ENCODE results near the gene ZNF785. TPM values are rescaled to one million over a fixed set of nuclear protein-coding genes. Genes with fewer than 3 reads are reported as not detected.

The ZNF785 gene
- total and polyA plus RNA-seq, 2 experiments from 2014 or later = 4.9 to 7.1 TPM

DNA sequence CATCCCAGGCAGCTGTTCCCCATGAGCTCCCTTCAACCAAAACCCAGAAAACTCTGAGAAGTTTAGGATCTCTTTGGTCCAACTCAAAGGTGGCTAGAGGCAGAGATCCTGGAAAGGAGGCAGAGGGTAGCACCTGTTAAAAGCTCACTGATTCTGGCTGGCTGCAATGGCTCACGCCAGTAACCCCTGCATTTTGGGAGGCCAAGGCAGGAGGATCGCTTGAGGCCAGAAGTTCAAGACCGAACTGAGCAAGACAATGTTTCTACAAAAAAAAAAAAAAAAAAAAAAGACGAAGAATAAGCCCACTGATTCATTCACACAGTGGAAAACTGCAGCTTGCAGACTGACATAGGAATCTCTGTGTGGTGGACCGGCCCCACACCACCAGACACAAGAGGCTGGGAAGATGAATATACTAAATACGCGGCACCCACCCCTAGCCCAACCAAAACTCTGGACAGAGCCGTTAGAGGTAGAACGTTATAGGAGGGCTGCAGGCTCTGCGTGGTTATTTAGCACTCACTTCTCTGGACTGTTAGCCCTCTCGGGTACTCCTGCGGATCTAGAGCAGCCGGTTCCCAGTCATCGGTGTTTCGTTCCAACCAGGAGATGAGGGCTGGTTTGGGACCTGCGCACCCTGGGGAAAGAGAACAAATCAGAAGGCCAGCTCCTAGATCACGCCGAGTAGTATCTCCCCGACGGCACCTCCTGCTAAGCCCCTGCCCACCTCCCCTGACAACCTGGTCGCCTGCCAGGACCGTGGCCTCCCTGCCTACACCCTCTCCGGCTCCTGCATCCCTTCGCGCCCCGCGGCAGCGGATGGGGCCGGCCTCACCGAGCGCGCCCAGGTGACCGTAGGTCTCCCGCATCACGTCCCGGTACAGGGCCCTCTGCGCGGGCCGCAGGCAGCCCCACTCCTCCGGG, 23.8 kb upstream of the ZNF785 start:
- Histone ChIP-seq H3K36me3 (ENCODE audit: insufficient read depth) (0 out of 2 replicates have a peak, but pooled peaks cover 16% of the 10 kb centered on the region), H3F3A (replicated peaks; ENCODE audit: low read depth) (0 out of 2 replicates have a peak, but pooled peaks cover 8% of the 10 kb centered on the region), H3K27ac (ENCODE audit: low read depth) (peak overlapping the region; percentile 84), H3K4me1 (ENCODE audit: insufficient read depth) (0 out of 2 replicates have a peak, but pooled peaks cover 6% of the 10 kb centered on the region), H3K9me2 (ENCODE audit: insufficient read depth) (no peaks in the 10 kb centered on the region), H3K27me3 (ENCODE audit: insufficient read depth) (no peaks in the 10 kb centered on the region), H4K20me1 (replicated peaks; ENCODE audit: insufficient read depth) (peaks cover 7% of the 10 kb centered on the region; the same call in 1 of the 2 replicates), H3K4me2 (peak overlapping the region; percentile 75), H2AFZ (peak overlapping the region; percentile 78), H3K79me2 (replicated peaks; ENCODE audit: insufficient read depth) (0 out of 2 replicates have a peak, but pooled peaks cover 15% of the 10 kb centered on the region), H3K4me3 (peak overlapping the region; percentile 69)
- Mint-ChIP-seq H3K4me1 (peaks cover 3% of the 10 kb centered on the region; the same call in 2 of the 3 replicates), H3K4me3 (peak overlapping the region; percentile 87), H3K27ac (peak overlapping the region; percentile 90; the same call in 1 of the 2 replicates), H3K9me3 (no peaks in the 10 kb centered on the region), H3K27me3 (ENCODE audit: insufficient read depth, low read depth, poor library complexity) (peaks cover 14% of the 10 kb centered on the region), H3K36me3 (ENCODE audit: low read depth) (peaks cover 42% of the 10 kb centered on the region)
- ATAC-seq (peak; percentile 67), DNase-seq (ENCODE audit: low spot score) (peak; percentile 70)
- TF ChIP-seq ETS1 (IDR thresholded peaks at IDR 0.05) (no peak), POLR2AphosphoS5 (IDR thresholded peaks at IDR 0.05; ENCODE audit: low read depth) (peak; percentile 54; the same call in 1 of the 2 replicates)

DNA sequence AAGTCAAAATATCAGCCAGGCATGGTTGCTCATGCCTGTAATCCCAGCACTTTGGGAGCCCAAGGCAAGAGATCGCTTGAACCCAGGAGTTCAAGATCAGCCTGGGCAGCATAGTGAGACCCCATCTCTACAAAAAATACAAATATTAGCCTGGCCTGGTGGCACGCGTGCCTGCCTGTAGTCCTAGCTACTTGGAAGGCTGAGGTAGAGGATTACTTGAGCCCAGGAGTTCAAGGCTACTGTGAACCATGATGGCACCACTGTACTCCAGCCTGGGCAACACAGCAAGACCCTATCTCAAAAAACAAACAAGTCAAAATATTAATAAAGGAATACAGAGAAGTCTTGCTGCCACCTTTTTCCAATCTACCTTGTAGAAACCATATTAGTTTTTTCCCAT, 20.5 kb upstream of the ZNF785 start:
- Histone ChIP-seq H3K27me3 (ENCODE audit: insufficient read depth) (no peaks in the 10 kb centered on the region), H3K4me2 (no peak overlapping the region)
- TF ChIP-seq ZNF462 (CRISPR knock-in tag; IDR thresholded peaks at IDR 0.05) = no peak
- TF ChIP-seq REST (IDR thresholded peaks at IDR 0.05; ENCODE audit: unreplicated experiment) = no peak
- TF ChIP-seq EZH2 (IDR thresholded peaks at IDR 0.05; ENCODE audit: low read depth, unreplicated experiment) = no peak
- no peak for TF ChIP-seq JUNB (IDR thresholded peaks at IDR 0.05; ENCODE audit: unreplicated experiment)
- no peak for TF ChIP-seq NANOG (IDR thresholded peaks at IDR 0.05; ENCODE audit: borderline replicate concordance)
- TF ChIP-seq EZH2phosphoT487 (IDR thresholded peaks at IDR 0.05; ENCODE audit: unreplicated experiment) = no peak

More for the DNA sequence above, 20.5 kb upstream of the ZNF785 start:
- ATAC-seq = no peak
- Histone ChIP-seq H3K4me1 (ENCODE audit: insufficient read depth) (0 out of 2 replicates have a peak, but pooled peaks cover 6% of the 10 kb centered on the region), H3K36me3 (ENCODE audit: insufficient read depth) (0 out of 2 replicates have a peak, but pooled peaks cover 19% of the 10 kb centered on the region), H3K79me2 (replicated peaks; ENCODE audit: insufficient read depth) (0 out of 2 replicates have a peak, but pooled peaks cover 15% of the 10 kb centered on the region), H3F3A (replicated peaks; ENCODE audit: low read depth) (peaks cover 4% of the 10 kb centered on the region; the same call in 1 of the 2 replicates), H3K9me2 (ENCODE audit: insufficient read depth) (no peaks in the 10 kb centered on the region), H3K27ac (ENCODE audit: low read depth) (no peak overlapping the region), H4K20me1 (replicated peaks; ENCODE audit: insufficient read depth) (peaks cover 10% of the 10 kb centered on the region; the same call in 1 of the 2 replicates), H3K4me3 (no peak overlapping the region), H2AFZ (no peak overlapping the region)
- no peaks in the 10 kb centered on the region; the same call in 2 of the 3 replicates for H3K9me3 Mint-ChIP-seq
- no peak overlapping the region for H3K27ac Mint-ChIP-seq
- peaks cover 10% of the 10 kb centered on the region for H3K27me3 Mint-ChIP-seq (ENCODE audit: insufficient read depth, low read depth, poor library complexity)
- peaks cover 56% of the 10 kb centered on the region for H3K36me3 Mint-ChIP-seq (ENCODE audit: low read depth)
- H3K4me1 Mint-ChIP-seq = peaks cover 3% of the 10 kb centered on the region; the same call in 2 of the 3 replicates
- H3K4me3 Mint-ChIP-seq = no peak overlapping the region
- no peak for DNase-seq (ENCODE audit: low spot score)
